H9 (cell line): Measurements from ENCODE around the gene CREB3L2. TPM values are rescaled to one million over a fixed set of nuclear protein-coding genes. Genes with fewer than 3 reads are reported as not detected.

Experiments
- DNase-seq: peaks from one replicate; pipeline ENCODE4 v3.0.0-alpha.2; 2017
- H2AFZ ChIP-seq: one replicate; pipeline ENCODE4 v1.6.1; 2013; ENCODE audit warnings: mild to moderate bottlenecking, low read length, control low read depth, moderate library complexity
- H2AK5ac ChIP-seq: 2 replicates; pipeline ENCODE4 v1.6.1; 2013; ENCODE audit warnings: low read length, control low read depth, mixed read lengths; ENCODE audit not compliant: insufficient read length
- H2BK120ac ChIP-seq: one replicate; pipeline ENCODE4 v1.6.1; 2013; ENCODE audit warnings: low read depth, mild to moderate bottlenecking, low read length, control low read depth, inconsistent platforms; ENCODE audit not compliant: poor library complexity, severe bottlenecking
- H2BK12ac ChIP-seq: 2 replicates; pipeline ENCODE4 v1.6.1; 2013; ENCODE audit warnings: low read length, control low read depth, mixed read lengths, low read depth; ENCODE audit not compliant: insufficient read length
- H2BK15ac ChIP-seq: 2 replicates; pipeline ENCODE4 v1.6.1; 2013; ENCODE audit warnings: low read depth, low read length, control low read depth
- H2BK20ac ChIP-seq: one replicate; pipeline ENCODE4 v1.6.1; 2013; ENCODE audit warnings: low read depth, mild to moderate bottlenecking, low read length, control low read depth, inconsistent platforms; ENCODE audit not compliant: poor library complexity, severe bottlenecking
- H2BK5ac ChIP-seq: 2 replicates; pipeline ENCODE4 v1.6.1; 2013; ENCODE audit warnings: low read length, control low read depth, mixed read lengths; ENCODE audit not compliant: insufficient read length
- H3K14ac ChIP-seq: 2 replicates; pipeline ENCODE4 v1.6.1; 2013; ENCODE audit warnings: low read length, control low read depth; ENCODE audit not compliant: insufficient read depth
- H3K18ac ChIP-seq: 2 replicates; pipeline ENCODE4 v1.6.1; 2013; ENCODE audit warnings: low read depth, mild to moderate bottlenecking, mixed read lengths, low read length, control low read depth; ENCODE audit not compliant: insufficient read length
- H3K23ac ChIP-seq: 2 replicates; pipeline ENCODE4 v1.6.1; 2013; ENCODE audit warnings: low read length, control low read depth, mixed read lengths, low read depth; ENCODE audit not compliant: insufficient read length
- H3K23me2 ChIP-seq: 2 replicates; pipeline ENCODE4 v1.6.1; 2013; ENCODE audit warnings: low read depth, mild to moderate bottlenecking, mixed read lengths, low read length, control low read depth; ENCODE audit not compliant: insufficient read length, poor library complexity, severe bottlenecking
- H3K27ac ChIP-seq: 2 replicates; pipeline ENCODE4 v1.5.1; 2013; ENCODE audit warnings: low read length, control low read depth, mixed read lengths, low read depth; ENCODE audit not compliant: insufficient read length
- H3K27me3 ChIP-seq: 2 replicates; pipeline ENCODE4 v1.6.1; 2013; ENCODE audit warnings: low read length, control low read depth, inconsistent platforms; ENCODE audit not compliant: insufficient read depth
- H3K4ac ChIP-seq: 2 replicates; pipeline ENCODE4 v1.6.1; 2013; ENCODE audit warnings: low read depth, mild to moderate bottlenecking, control low read depth, inconsistent platforms, low read length, moderate library complexity
- H3K4me1 ChIP-seq: 2 replicates; pipeline ENCODE4 v1.6.1; 2013; ENCODE audit warnings: low read length, control low read depth, inconsistent platforms; ENCODE audit not compliant: insufficient read depth
- H3K4me2 ChIP-seq: 2 replicates; pipeline ENCODE4 v1.6.1; 2013; ENCODE audit warnings: low read length, control low read depth, mixed read lengths; ENCODE audit not compliant: insufficient read length, insufficient read depth
- H3K56ac ChIP-seq: 2 replicates; pipeline ENCODE4 v1.6.1; 2013; ENCODE audit warnings: low read depth, mild to moderate bottlenecking, mixed read lengths, low read length, control low read depth; ENCODE audit not compliant: insufficient read length
- H3K79me1 ChIP-seq: 2 replicates; pipeline ENCODE4 v1.6.1; 2013; ENCODE audit warnings: low read depth, mild to moderate bottlenecking, moderate library complexity, low read length, control low read depth, inconsistent platforms; ENCODE audit not compliant: insufficient read depth, poor library complexity, severe bottlenecking
- H3K79me2 ChIP-seq: 2 replicates; pipeline ENCODE4 v1.6.1; 2013; ENCODE audit warnings: low read length, control low read depth, inconsistent platforms; ENCODE audit not compliant: insufficient read depth
- H3K9ac ChIP-seq: 2 replicates; pipeline ENCODE4 v1.6.1; 2013; ENCODE audit warnings: low read length, control low read depth, mixed read lengths; ENCODE audit not compliant: insufficient read length; ENCODE audit errors: extremely low read depth
- H3K9me3 ChIP-seq: one replicate; pipeline ENCODE4 v1.6.1; 2013; ENCODE audit warnings: low read depth, low read length, inconsistent platforms; ENCODE audit not compliant: control insufficient read depth
- H3T11ph ChIP-seq: one replicate; pipeline ENCODE4 v1.6.1; 2013; ENCODE audit warnings: mild to moderate bottlenecking, low read length, control low read depth, inconsistent platforms
- H4K20me1 ChIP-seq: one replicate; pipeline ENCODE4 v1.6.1; 2013; ENCODE audit not compliant: control insufficient read depth, insufficient read length, insufficient read depth
- H4K5ac ChIP-seq: 2 replicates; pipeline ENCODE4 v1.6.1; 2013; ENCODE audit warnings: low read depth, mild to moderate bottlenecking, mixed read lengths, low read length, control low read depth; ENCODE audit not compliant: insufficient read length
- H4K8ac ChIP-seq: replicated peaks from 2 replicates; pipeline ENCODE4 v1.6.1; 2013; ENCODE audit warnings: low read length, control low read depth, mixed read lengths, low read depth; ENCODE audit not compliant: insufficient read length
- H4K91ac ChIP-seq: 2 replicates; pipeline ENCODE4 v1.6.1; 2013; ENCODE audit warnings: low read depth, mild to moderate bottlenecking, moderate library complexity, mixed read lengths, low read length, control low read depth; ENCODE audit not compliant: insufficient read length
- H3K27ac Mint-ChIP-seq, 3 experiments: 2 replicates in 2 of 3; 3 replicates in 1 of 3; pipeline ENCODE4 v1.8.0; 2020 to 2021; ENCODE audit warnings: mixed read lengths in 3 of 3, mild to moderate bottlenecking in 1 of 3, moderate library complexity in 1 of 3
- H3K27me3 Mint-ChIP-seq: 2 replicates; pipeline ENCODE4 v1.8.0; 2021; ENCODE audit warnings: low read depth, mild to moderate bottlenecking, moderate library complexity, mixed read lengths
- H3K36me3 Mint-ChIP-seq, 3 experiments: 2 replicates in 2 of 3; 3 replicates in 1 of 3; pipeline ENCODE4 v1.8.0; 2020 to 2021; ENCODE audit warnings: low read depth in 3 of 3, mixed read lengths in 3 of 3; ENCODE audit not compliant: insufficient read depth in 1 of 3
- H3K4me1 Mint-ChIP-seq, 2 experiments: 2 replicates each; pipeline ENCODE4 v1.8.0; 2020; ENCODE audit warnings: mixed read lengths in 2 of 2
- H3K4me3 Mint-ChIP-seq, 2 experiments: 2 replicates in 1 of 2; 3 replicates in 1 of 2; pipeline ENCODE4 v1.8.0; 2020 to 2021; ENCODE audit warnings: mild to moderate bottlenecking in 2 of 2, mixed read lengths in 2 of 2, moderate library complexity in 1 of 2
- H3K9me3 Mint-ChIP-seq, 2 experiments: 2 replicates in 1 of 2; 3 replicates in 1 of 2; pipeline ENCODE4 v1.8.0; 2020; ENCODE audit warnings: mild to moderate bottlenecking in 2 of 2, mixed read lengths in 2 of 2, moderate library complexity in 1 of 2
- WGBS: extraction: QIAGEN DNeasy Blood & Tissue Kit; methylation state at CpG from one replicate; pipeline ENCODE4 v1.1.7; 2013; ENCODE audit warnings: missing lambda C conversion rate, low lambda C conversion rate, mixed read lengths; ENCODE audit not compliant: insufficient read length; ENCODE audit errors: extremely low coverage; 5-methylcytosine and 5-hydroxymethylcytosine counted together
- total RNA-seq: library from RNA; stranded (reverse); gene quantifications from 2 replicates; pipeline ENCODE4 v1.2.1, GENCODE V29; 2021
- TF ChIP-seq, protein P1 (sequence below): fragments of 200-600 bp; sonication (generic); conservative IDR thresholded peaks from 3 replicates; pipeline ENCODE4 v1.8.0; 2021; ENCODE audit warnings: antibody characterized with exemption, mild to moderate bottlenecking

The CREB3L2 gene
- total RNA-seq, 1 experiment from 2014 or later, result 60.7 TPM

DNA sequence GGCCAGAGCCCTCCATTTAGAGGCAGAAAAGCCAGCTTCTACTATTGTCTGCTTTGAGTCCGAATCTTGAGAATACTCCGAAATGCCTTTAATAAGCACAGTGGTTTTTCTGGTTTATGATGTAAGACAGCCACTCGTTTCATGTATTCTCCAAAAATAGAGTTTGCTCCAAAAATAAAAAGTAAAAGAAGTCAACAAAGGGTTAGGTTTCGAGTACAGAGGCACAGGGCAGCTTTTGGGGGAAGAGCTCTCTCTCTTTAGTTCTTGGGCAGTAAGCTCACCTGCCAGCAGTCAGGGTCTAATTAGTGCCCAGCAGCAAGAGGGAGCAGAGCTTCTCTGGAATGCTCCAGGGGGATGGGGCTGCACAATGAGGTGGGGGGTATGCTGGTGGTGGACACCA lies 20.2 kb downstream of the CREB3L2 start:
- Histone ChIP-seq H2BK20ac (no peak overlapping the region), H4K8ac (no peak overlapping the region), H3K27ac (no peak overlapping the region), H3K9ac (no peak overlapping the region), H3T11ph (no peak overlapping the region), H3K23ac (no peak overlapping the region), H2BK12ac (no peak overlapping the region), H3K79me1 (peaks cover 8% of the 10 kb centered on the region), H3K27me3 (no peaks in the 10 kb centered on the region), H2AK5ac (no peak overlapping the region), H2BK120ac (no peak overlapping the region), H3K14ac (no peak overlapping the region), H3K56ac (no peak overlapping the region), H2AFZ (no peak overlapping the region), H3K79me2 (peaks cover 16% of the 10 kb centered on the region; the same call in 1 of the 2 replicates), H3K9me3 (no peaks in the 10 kb centered on the region), H2BK15ac (no peak overlapping the region), H3K4me1 (peaks cover 7% of the 10 kb centered on the region; the same call in 1 of the 2 replicates), H3K18ac (no peak overlapping the region), H2BK5ac (no peak overlapping the region), H4K5ac (no peak overlapping the region), H4K91ac (no peak overlapping the region), H4K20me1 (peaks cover 2% of the 10 kb centered on the region), H3K4me2 (no peak overlapping the region), H3K4ac (no peak overlapping the region), H3K23me2 (no peaks in the 10 kb centered on the region)
- Mint-ChIP-seq H3K36me3 (peaks cover 25 to 39% (median 32%) of the 10 kb centered on the region in 3 experiments), H3K4me3 (no peak overlapping the region), H3K27me3 (no peaks in the 10 kb centered on the region), H3K9me3 (peaks cover 0 to 10% of the 10 kb centered on the region in 2 experiments; a peak in 4 of 5 replicates), H3K4me1 (peaks cover 38 to 57% of the 10 kb centered on the region in 2 experiments), H3K27ac (peak overlapping the region in 2 of 3 experiments; percentile 23 to 40; a peak in 1 of 7 replicates)
- WGBS, result no CpG with 5 or more reads among the region's 4 CpGs
- DNase-seq, result no peak
- TF ChIP-seq, protein P1, sequence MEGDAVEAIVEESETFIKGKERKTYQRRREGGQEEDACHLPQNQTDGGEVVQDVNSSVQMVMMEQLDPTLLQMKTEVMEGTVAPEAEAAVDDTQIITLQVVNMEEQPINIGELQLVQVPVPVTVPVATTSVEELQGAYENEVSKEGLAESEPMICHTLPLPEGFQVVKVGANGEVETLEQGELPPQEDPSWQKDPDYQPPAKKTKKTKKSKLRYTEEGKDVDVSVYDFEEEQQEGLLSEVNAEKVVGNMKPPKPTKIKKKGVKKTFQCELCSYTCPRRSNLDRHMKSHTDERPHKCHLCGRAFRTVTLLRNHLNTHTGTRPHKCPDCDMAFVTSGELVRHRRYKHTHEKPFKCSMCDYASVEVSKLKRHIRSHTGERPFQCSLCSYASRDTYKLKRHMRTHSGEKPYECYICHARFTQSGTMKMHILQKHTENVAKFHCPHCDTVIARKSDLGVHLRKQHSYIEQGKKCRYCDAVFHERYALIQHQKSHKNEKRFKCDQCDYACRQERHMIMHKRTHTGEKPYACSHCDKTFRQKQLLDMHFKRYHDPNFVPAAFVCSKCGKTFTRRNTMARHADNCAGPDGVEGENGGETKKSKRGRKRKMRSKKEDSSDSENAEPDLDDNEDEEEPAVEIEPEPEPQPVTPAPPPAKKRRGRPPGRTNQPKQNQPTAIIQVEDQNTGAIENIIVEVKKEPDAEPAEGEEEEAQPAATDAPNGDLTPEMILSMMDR, result no peak
